PFSK-1 (cell line): ENCODE results near the gene GSG1L.

ENCODE experiments used
- POLR2AphosphoS5 ChIP-seq: IDR thresholded peaks from 2 replicates; pipeline ENCODE4 v1.6.1; 2012; ENCODE audit warnings: low read depth, mild to moderate bottlenecking, control low read depth, low read length, moderate library complexity
- TF ChIP-seq, protein P1 (sequence below), 2 experiments: IDR thresholded peaks; 2 replicates each; pipeline versions ENCODE4 v1.6.1 to v1.8.0; 2011 to 2012; ENCODE audit warnings: low read depth in 2 of 2, low read length in 2 of 2, control low read depth in 1 of 2, inconsistent platforms in 1 of 2, mild to moderate bottlenecking in 1 of 2, moderate library complexity in 1 of 2; ENCODE audit not compliant: insufficient read depth in 1 of 2

DNA sequence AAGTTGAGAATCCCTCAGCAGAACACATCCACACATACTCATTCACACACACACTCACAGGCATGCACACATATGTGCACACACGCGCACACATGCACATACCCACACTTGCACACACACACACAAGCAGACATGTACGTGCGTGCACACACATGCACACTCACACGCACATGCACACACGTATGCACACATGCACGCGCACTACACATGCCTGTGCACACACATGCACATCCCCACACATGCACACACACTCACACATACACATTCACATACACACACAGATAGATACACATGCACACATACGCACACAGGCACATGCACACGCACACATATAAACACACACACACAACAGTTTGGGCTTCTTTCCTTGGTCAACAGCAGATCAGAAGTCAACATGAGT is 24.0 kb downstream of the GSG1L start:
- TF ChIP-seq POLR2AphosphoS5: no peak
- TF ChIP-seq, protein P1, sequence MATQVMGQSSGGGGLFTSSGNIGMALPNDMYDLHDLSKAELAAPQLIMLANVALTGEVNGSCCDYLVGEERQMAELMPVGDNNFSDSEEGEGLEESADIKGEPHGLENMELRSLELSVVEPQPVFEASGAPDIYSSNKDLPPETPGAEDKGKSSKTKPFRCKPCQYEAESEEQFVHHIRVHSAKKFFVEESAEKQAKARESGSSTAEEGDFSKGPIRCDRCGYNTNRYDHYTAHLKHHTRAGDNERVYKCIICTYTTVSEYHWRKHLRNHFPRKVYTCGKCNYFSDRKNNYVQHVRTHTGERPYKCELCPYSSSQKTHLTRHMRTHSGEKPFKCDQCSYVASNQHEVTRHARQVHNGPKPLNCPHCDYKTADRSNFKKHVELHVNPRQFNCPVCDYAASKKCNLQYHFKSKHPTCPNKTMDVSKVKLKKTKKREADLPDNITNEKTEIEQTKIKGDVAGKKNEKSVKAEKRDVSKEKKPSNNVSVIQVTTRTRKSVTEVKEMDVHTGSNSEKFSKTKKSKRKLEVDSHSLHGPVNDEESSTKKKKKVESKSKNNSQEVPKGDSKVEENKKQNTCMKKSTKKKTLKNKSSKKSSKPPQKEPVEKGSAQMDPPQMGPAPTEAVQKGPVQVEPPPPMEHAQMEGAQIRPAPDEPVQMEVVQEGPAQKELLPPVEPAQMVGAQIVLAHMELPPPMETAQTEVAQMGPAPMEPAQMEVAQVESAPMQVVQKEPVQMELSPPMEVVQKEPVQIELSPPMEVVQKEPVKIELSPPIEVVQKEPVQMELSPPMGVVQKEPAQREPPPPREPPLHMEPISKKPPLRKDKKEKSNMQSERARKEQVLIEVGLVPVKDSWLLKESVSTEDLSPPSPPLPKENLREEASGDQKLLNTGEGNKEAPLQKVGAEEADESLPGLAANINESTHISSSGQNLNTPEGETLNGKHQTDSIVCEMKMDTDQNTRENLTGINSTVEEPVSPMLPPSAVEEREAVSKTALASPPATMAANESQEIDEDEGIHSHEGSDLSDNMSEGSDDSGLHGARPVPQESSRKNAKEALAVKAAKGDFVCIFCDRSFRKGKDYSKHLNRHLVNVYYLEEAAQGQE (IDR thresholded peaks at IDR 0.05; ENCODE audit: insufficient read depth in 1 of 2, low read depth in 2 of 2, low read length in 2 of 2): no peak
